ENCODE measurements around the gene PAQR9. TPM values are rescaled to one million over a fixed set of nuclear protein-coding genes. Genes with fewer than 3 reads are reported as not detected.

The PAQR9 gene
- total and polyA plus RNA-seq, 2 of the 13 experiments (the other 11 are each of a cell fraction or from before 2014, with no cell fraction given), result 3.7 to 10.3 TPM

- peak; percentile 62; the same call in 1 of the 2 replicates for TF ChIP-seq ZBTB49 (CRISPR knock-in tag; IDR thresholded peaks at IDR 0.05; ENCODE audit: borderline replicate concordance)
- TF ChIP-seq AGO1 (IDR thresholded peaks at IDR 0.05; ENCODE audit: low read depth, low read length, poor library complexity, severe bottlenecking), result no peak
- no peak for TF ChIP-seq ZNF281 (CRISPR knock-in tag; IDR thresholded peaks at IDR 0.05; ENCODE audit: borderline replicate concordance)
- peak; percentile 58 for TF ChIP-seq FOSL2 (CRISPR knock-in tag; IDR thresholded peaks at IDR 0.05)
- peak; percentile 81; the same call in 1 of the 2 replicates for TF ChIP-seq ZNF280B (CRISPR knock-in tag; IDR thresholded peaks at IDR 0.05; ENCODE audit: borderline replicate concordance)
- 0 out of 2 replicates have a peak, but pooled peaks have one; percentile 20 for TF ChIP-seq ZNF24 (IDR thresholded peaks at IDR 0.05)
- no peak; the same call in 1 of the 2 replicates for TF ChIP-seq RNF2 (conservative IDR thresholded peaks at IDR 0.05; ENCODE audit: low read depth)
- TF ChIP-seq LRRFIP1 (CRISPR knock-in tag; conservative IDR thresholded peaks at IDR 0.05), result no peak
- TF ChIP-seq XRCC5 (optimal IDR thresholded peaks at IDR 0.05; ENCODE audit: low read length), result peak; percentile 100
- no peak for TF ChIP-seq TRIM22 (IDR thresholded peaks at IDR 0.05)
- TF ChIP-seq ZNF777 (CRISPR knock-in tag; IDR thresholded peaks at IDR 0.05), result peak; percentile 24; the same call in 1 of the 2 replicates
- TF ChIP-seq GTF2F1 (IDR thresholded peaks at IDR 0.05; ENCODE audit: low read length), result peak; percentile 91; the same call in 1 of the 2 replicates
- peak; percentile 63; the same call in 1 of the 2 replicates for TF ChIP-seq HNF4G (IDR thresholded peaks at IDR 0.05; ENCODE audit: borderline replicate concordance, low read depth, low read length)
- TF ChIP-seq HNF4G (CRISPR knock-in tag; IDR thresholded peaks at IDR 0.05; ENCODE audit: borderline replicate concordance, low read depth), result peak; percentile 20; the same call in 1 of the 2 replicates
- TF ChIP-seq ZSCAN25 (CRISPR knock-in tag; IDR thresholded peaks at IDR 0.05), result 0 out of 2 replicates have a peak, but pooled peaks have one; percentile 19
- peak; percentile 53 for TF ChIP-seq FOXO1 (CRISPR knock-in tag; IDR thresholded peaks at IDR 0.05)
- peak; percentile 80; the same call in 1 of the 2 replicates for TF ChIP-seq NFRKB (IDR thresholded peaks at IDR 0.05)
- peak; percentile 95 for TF ChIP-seq NR2C2 (CRISPR knock-in tag; IDR thresholded peaks at IDR 0.05; ENCODE audit: borderline replicate concordance)
These were observed 38.1 kb upstream of the PAQR9 start, which contains the start of gene U2SURP (continued) for GRCh38 chr3:143001369-143002082.
